ENCODE measurements around the gene LEF1.

Gene LEF1

GRCh38 chr4:108042927-108043326 is 125.8 kb downstream of the LEF1 start:
- no peak for DNase-seq
- Histone ChIP-seq H3K27me3 (no peaks in the 10 kb centered on the region), H3K4me3 (ENCODE audit: low read depth, low read length) (no peak overlapping the region), H3K4me1 (no peaks in the 10 kb centered on the region), H3K36me3 (no peaks in the 10 kb centered on the region), H3K9me3 (no peaks in the 10 kb centered on the region)
- TF ChIP-seq CTCF (IDR thresholded peaks at IDR 0.05; ENCODE audit: low read depth, low read length) = no peak

- no peak overlapping the region for H3K4me3 ChIP-seq (ENCODE audit: low read depth, low read length)
- H3K4me1 ChIP-seq = no peaks in the 10 kb centered on the region
- no peak for DNase-seq
- H3K9me3 ChIP-seq = no peaks in the 10 kb centered on the region
- H3K36me3 ChIP-seq = peaks cover 8% of the 10 kb centered on the region
- TF ChIP-seq CTCF (IDR thresholded peaks at IDR 0.05; ENCODE audit: low read depth, low read length) = no peak
- no peaks in the 10 kb centered on the region for H3K27me3 ChIP-seq
Observed at GRCh38 chr4:108037884-108038283, 130.8 kb downstream of the LEF1 start.

GRCh38 chr4:108036213-108036612 is 132.5 kb downstream of the LEF1 start:
- no peak for TF ChIP-seq CTCF (IDR thresholded peaks at IDR 0.05; ENCODE audit: low read depth, low read length)
- H3K36me3 ChIP-seq = peaks cover 8% of the 10 kb centered on the region
- H3K27me3 ChIP-seq = no peaks in the 10 kb centered on the region
- H3K4me3 ChIP-seq (ENCODE audit: low read depth, low read length) = no peak overlapping the region
- H3K9me3 ChIP-seq = no peaks in the 10 kb centered on the region
- no peaks in the 10 kb centered on the region for H3K4me1 ChIP-seq
- DNase-seq = no peak

- no peaks in the 10 kb centered on the region for H3K9me3 ChIP-seq
- DNase-seq = no peak
- peaks cover 8% of the 10 kb centered on the region for H3K36me3 ChIP-seq
- no peak for TF ChIP-seq CTCF (IDR thresholded peaks at IDR 0.05; ENCODE audit: low read depth, low read length)
- no peak overlapping the region for H3K4me3 ChIP-seq (ENCODE audit: low read depth, low read length)
- no peaks in the 10 kb centered on the region for H3K27me3 ChIP-seq
- H3K4me1 ChIP-seq = no peaks in the 10 kb centered on the region
Observed at GRCh38 chr4:108035691-108036090, 133.0 kb downstream of the LEF1 start.

DNA sequence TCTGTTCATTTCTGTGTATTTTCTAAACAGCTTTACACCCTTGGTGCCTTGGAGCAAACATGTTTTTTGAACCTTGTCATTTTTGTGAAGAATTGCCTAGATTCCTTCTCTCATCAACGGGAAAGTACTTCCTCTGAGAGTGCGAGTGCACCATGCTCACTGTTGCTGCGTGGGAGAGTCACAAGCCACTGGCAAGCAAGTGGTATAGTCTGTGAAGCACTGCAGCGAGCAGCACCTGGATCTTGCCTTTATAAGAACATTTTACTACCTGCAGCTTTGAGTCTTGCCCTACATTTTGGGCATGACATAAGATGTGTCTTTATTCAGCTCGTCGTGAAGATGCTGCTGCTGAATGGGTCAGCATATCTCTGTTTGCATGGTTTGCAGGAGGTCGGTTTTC is 134.2 kb downstream of the LEF1 start:
- TF ChIP-seq CTCF (IDR thresholded peaks at IDR 0.05; ENCODE audit: low read depth, low read length) = no peak
- Histone ChIP-seq H3K4me1 (no peaks in the 10 kb centered on the region), H3K27me3 (no peaks in the 10 kb centered on the region), H3K9me3 (no peaks in the 10 kb centered on the region), H3K4me3 (ENCODE audit: low read depth, low read length) (no peak overlapping the region), H3K36me3 (peaks cover 8% of the 10 kb centered on the region)
- DNase-seq = no peak

DNA sequence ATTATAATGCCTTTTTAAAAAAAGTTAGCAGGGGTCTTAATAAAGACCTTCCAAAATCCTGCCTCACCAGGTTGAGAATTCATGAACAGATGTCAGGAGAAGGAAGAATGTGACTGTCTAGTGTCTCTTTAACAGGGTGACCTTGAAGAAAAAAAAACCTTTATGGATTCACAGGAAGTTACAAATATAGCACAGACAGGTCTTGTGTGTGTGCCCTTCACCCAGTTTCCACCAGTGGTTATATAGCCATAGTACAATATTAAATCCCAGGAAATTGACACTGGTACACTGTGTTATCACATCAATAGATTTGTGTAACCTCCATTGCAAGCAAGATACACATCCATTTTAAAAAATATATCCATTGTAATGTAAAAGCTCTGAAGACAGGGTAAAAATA is 135.4 kb downstream of the LEF1 start:
- Histone ChIP-seq H3K4me3 (ENCODE audit: low read depth, low read length) (no peak overlapping the region), H3K27me3 (no peaks in the 10 kb centered on the region), H3K4me1 (no peaks in the 10 kb centered on the region), H3K9me3 (no peaks in the 10 kb centered on the region), H3K36me3 (peaks cover 14% of the 10 kb centered on the region)
- DNase-seq = no peak
- TF ChIP-seq CTCF (IDR thresholded peaks at IDR 0.05; ENCODE audit: low read depth, low read length) = no peak

Data from BE2C (cell line).